GM19467 (cell line): ENCODE results near the gene SNAP47.
A peak's percentile ranks its signal among the peaks of the same experiment; 100 is the strongest.
"Not testable (repeated sequence)": the region's sequence is repeated elsewhere in the genome, so short reads cannot be mapped to it uniquely, and the experiment has no call there.

ENCODE experiments used
- ATAC-seq: cut with Tn5 transposase; IDR thresholded peaks from one replicate; pipeline ENCODE4 v1.9.1; 2021; ENCODE audit warnings: mild to moderate bottlenecking, moderate library complexity; ENCODE audit not compliant: unreplicated experiment

SNAP47 gene, protein sequence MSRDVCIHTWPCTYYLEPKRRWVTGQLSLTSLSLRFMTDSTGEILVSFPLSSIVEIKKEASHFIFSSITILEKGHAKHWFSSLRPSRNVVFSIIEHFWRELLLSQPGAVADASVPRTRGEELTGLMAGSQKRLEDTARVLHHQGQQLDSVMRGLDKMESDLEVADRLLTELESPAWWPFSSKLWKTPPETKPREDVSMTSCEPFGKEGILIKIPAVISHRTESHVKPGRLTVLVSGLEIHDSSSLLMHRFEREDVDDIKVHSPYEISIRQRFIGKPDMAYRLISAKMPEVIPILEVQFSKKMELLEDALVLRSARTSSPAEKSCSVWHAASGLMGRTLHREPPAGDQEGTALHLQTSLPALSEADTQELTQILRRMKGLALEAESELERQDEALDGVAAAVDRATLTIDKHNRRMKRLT

DNA sequence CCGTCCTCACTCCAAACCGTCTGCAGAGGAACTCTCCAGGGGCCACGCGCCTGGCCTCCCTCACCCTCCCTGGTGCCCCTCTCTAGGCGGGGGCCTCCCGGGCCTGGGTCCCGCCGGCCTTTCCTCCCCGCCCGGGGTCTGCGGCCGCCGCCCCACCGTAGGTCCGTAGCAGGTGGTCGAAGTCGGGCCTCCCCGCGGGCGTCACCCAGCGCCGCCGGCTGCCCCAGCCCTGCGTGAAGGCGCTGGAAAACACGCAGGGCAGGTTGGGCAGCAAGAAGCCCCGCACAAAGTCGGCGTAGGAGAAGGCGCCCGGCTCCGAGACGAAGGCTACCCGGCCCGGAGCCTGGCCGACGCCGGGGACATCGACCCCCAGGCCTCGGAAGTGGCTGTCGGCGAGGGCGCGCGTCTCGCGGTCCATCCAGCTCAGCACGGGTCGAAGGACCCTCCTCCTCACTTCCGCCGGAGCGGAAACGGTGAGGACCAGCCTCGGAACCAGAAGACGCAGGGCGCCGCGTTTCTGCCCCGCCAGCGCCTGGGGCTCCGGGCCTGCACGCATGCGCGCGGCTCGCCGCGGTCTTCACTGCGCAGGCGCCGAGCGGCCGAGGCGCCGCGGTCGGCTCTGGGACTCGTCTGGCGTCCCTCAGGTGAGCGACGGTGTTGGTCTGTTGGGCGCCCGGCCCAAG lies at the start of gene SNAP47, which contains the start of gene JMJD4:
Gene SNAP47 (plus strand): TSS at position 580 of the 683 bp plus-strand sequence. CDS start 12,302 bp downstream, outside the sequence.
Gene JMJD4 (minus strand): TSS at position 447 of the 683 bp plus-strand sequence. CDS start 29 bp downstream, at position 418.
- peak; percentile 92 for ATAC-seq

DNA sequence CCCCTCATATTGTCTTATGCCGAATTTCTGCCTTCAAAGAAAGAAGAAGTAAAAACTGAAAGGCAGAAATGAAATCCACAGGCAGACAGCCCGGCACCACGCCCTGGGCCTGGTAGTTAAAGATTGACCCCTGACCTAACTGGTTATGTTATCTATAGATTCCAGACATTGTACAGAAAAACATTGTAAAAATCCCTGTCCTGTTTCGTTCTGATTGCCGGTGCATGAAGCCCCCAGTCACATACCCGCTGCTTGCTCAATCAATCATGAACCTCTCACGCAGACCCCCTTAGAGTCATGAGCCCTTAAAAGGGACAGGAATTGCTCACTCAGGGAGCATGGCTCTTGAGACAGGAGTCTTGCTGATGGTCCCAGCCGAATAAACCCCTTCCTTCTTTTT lies 49.4 kb upstream of the SNAP47 start:
- ATAC-seq = no peak

DNA sequence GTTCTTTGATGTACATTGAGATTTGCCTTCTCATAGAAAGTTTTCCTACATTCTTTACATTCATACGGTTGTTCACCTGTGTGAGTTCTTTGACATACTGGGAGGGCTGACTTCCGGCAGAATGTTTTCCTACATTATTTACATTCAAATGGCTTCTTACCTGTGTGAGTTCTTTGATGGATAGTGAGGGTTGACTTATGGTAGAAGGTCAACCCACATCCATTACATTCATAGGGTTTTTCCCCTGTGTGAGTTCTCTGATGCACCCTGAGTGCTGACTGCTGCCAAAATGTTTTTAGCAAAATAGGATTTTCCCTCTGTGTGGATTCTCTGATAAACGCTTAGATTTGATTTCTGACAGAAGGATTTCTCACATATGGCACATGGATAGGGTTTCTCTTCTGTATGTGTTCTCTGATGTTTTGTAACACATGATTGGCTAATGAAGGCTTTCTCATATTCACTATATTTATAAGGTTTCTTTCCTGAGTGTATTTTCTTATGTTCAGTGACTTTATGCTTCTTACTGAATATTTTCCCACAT lies 37.8 kb upstream of the SNAP47 start:
- ATAC-seq = no peak

DNA sequence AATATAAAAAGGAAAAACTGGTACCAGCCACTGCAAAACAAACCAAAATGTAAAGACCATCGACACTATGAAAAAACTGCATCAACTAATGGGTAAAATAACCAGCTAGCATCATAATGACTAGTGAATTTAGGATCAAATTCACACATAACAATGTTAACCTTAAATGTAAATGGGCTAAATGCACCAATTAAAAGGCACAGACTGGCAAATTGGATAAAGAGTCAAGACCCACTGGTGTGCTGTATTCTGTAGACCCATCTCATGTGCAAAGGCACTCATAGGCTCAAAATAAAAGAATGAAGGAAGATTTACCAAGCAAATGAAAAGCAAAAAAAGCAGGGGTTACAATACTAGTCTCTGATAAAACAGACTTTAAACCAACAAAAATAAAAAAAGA lies 33.6 kb upstream of the SNAP47 start:
- ATAC-seq = not testable (repeated sequence)

DNA sequence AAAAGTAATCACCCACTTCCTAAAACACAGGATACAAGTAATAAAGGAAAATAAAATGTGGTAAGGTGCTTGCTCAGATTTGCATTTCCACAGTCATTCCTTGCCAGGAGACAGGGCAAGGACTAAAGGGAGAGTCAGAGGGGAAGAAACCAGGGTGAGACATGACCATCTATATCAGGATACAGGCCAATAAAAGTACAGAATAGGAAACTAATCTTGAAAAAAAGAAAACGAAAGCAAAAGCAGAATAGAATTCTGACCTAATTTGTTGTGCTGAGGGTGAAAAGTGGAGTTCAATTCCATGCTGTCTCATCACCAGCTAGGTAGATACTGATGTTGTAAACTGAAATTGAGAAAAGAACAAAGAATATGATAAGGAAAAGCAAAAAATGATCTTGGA lies 27.4 kb upstream of the SNAP47 start:
- ATAC-seq = no peak

DNA sequence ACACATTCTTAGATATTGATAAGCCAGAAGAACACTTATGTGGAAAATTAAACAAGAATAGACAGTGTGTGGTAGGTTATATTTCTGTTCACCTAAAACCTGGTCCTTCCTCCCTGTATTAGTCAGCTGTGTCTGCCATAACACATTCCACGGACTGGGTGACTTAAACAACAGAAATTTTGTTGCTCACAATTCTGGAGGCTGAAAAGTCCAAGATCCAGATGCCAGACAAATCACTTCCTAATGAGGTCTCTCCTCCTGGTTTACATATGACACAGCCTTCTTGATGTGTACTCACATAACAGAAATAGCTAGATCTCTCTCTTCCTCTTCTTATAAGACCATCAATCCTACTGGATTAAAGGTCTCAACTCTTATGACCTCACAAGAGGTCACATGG lies 25.8 kb upstream of the SNAP47 start:
- no peak for ATAC-seq

DNA sequence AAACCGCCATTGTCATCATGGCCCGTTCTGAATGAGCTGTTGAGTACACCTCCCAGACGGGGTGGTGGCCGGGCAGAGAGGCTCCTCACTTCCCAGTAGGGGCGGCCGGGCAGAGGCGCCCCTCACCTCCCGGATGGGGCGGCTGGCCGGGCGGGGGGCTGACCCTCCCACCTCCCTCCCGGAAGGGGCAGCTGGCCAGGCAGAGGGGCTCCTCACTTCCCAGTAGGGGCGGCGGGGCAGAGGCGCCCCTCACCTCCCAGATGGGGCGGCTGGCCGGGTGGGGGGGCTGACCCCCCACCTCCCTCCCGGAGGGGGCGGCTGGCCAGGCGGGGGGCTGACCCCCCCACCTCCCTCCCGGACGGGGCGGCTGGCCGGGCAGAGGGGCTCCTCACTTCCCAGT lies 24.8 kb upstream of the SNAP47 start:
- ATAC-seq = not testable (repeated sequence)

DNA sequence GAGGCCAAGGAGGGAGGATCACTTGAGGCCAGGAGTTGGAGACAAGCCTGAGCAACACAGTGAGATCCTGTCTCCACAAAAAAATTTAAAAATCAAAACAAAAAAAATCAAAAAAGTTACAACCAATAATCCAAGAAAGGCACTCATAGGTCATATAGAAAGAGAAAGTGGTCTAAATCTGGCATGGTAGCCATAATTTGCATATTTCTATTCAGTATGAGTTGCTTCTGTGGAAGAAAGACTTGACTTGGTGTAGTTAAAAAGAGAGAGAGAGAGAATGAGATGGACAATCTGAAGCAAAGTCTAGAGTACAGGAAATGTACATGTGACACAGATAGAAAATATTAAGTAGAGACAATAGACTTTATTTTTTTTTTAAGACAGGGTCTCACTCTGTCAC lies 22.6 kb upstream of the SNAP47 start:
- no peak for ATAC-seq

DNA sequence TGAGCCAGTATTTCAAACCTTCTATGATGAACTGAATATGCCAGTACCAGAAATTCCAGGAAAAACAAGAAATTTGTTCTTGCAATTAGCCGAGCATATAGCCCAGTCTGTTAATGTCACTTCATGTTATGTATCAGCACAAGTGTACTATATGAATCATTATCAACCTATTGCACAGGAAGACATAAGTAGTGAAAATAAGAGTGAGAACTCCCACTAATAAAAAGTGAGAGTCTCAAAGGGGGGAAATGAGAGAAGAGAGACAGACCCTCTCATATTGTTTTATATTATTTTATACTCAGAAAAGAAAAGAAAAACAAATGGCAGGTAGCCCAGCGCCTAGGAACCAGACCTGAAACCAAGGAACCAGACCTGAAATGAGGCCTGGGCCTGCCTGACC lies 16.3 kb upstream of the SNAP47 start:
- ATAC-seq = no peak

DNA sequence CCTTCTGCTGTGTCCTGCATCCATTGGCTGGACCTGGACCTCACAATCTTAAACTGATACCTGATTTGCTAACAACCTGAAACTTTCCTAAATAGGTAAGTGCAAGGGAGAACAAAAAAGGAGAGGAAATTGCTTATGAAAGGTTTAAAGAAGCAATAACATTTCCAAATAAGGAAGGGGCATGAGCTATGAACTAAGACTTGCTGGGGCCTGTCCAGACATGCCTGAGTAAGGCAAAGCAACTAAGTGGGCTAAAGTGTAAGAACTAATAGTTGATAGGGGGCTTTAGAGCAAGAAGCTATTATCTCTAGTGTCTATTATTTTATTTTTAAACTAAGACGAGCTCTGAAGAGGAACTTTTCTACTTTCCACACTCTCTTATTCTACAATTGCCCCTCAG lies 11.8 kb upstream of the SNAP47 start:
- ATAC-seq = no peak

DNA sequence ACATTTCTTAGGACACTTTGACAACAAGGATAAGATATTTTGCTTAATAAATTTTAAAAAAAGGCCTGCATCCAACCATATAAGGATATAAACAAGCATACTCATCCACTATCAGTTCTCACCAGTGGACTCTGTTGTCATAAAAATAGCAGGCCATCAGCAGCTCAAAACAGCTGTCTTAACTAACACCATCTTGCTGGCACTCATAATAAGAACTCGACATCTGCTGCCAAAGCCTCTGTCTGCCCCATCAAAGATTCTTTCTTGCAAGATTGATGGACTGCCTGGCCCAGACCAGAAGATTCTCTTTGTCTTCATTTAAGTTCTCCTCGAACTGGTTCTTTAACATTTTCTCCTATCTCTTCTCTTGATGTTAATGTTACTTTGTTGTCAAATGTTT lies 10.2 kb upstream of the SNAP47 start:
- ATAC-seq = no peak

DNA sequence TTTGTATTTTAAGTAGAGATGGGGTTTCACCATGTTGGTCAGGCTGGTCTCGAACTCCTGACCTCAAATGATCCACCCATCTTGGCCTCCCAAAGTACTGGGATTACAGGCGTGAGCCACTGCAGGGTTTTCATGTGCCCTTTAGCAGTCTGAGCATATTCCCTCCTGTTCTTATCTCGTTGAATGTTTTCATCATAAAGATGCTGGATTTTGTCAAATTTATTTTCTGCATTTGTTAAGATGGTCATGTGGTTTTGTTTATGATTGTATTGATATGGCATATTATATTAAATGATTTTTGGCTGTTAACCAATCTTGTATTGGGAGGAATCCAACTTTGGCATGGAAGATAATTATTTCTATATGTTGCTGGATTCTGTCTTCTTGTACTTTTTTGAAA lies 8.9 kb upstream of the SNAP47 start:
- no peak for ATAC-seq

DNA sequence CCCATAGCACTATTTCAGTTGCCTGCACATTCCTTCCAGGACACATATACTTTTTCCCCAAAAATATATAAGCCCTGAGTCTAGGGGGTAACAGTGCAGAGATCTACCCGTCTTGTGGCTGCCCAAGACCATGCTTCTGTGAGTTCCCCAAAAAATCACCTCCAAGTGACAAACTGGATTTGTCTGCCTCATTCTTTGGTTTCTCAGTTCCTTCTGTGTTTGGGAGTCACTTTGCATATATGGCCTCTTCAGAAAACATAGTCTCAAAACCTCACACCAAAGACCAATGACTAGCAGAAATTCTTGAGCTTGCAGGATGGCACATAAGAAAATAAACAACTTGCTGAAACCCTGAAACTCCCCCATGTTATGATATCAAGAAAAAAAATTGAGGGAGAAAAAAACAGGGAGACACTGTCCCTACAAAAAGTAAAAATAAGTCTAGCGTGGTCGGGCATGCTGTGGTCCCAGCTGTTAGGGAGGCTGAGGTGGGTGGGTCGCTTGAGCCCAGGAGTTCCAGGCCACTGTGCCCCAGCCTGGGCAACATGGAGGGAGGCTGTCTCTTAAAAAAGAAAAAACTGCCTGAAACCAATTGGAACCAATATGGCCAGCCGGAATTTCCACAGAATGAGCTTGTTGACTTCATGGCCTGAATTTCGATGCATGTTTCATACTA lies 8.2 kb upstream of the SNAP47 start:
- no peak for ATAC-seq

DNA sequence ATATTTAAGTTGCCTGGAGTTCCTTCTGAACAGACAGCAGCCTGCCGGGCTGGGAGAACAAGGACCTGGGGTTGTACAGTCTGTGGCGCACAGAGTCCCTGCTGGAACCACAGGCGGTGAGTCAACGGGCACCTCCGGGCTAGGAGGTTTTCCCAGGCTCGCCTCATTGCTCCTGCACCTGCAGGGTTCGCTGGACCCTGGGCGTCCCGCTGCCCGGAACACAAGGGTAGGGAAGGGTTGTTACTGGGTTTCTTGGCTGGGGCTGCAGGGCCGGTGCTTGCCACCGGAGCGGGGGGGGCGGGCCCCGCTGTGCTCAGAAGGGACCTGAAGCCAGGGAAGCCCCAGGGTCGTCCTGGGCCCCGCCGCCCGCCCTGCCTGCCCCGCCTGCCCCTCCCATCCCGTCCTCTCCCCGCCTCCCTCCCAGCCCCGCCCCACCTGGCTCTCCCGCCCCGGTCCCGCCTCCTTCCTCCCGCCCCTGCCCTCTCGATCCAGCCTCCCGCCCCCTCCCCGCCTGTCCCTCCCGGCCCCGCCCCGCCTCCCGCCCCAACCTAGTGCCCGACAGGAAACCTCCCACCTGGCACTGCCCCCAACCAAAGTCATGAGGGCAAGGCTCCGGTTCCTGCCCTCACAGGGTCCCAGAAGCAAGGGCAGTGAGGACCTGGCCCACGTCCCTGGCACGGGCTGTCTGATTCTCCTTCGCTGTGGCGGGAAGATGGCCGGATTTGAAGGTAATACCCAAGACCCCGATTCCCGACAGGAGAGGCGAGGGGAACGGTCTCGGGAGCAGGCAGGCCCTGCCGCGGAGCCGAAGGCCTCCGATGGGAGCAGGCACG lies 7.0 kb upstream of the SNAP47 start:
- ATAC-seq = no peak

DNA sequence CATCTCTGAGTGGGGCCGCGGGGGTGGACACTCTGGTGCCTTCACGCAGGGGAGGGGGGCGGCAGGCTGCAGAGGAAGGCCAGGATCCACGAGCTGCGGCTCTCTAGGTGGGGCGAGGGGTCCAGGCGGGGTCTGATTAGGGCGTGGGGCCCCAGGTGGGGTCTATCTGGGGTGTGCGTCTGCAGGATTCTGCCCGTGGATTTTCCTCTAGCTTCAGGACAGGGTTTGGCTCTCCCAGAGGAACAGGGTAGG lies 6.4 kb upstream of the SNAP47 start:
- ATAC-seq = no peak

DNA sequence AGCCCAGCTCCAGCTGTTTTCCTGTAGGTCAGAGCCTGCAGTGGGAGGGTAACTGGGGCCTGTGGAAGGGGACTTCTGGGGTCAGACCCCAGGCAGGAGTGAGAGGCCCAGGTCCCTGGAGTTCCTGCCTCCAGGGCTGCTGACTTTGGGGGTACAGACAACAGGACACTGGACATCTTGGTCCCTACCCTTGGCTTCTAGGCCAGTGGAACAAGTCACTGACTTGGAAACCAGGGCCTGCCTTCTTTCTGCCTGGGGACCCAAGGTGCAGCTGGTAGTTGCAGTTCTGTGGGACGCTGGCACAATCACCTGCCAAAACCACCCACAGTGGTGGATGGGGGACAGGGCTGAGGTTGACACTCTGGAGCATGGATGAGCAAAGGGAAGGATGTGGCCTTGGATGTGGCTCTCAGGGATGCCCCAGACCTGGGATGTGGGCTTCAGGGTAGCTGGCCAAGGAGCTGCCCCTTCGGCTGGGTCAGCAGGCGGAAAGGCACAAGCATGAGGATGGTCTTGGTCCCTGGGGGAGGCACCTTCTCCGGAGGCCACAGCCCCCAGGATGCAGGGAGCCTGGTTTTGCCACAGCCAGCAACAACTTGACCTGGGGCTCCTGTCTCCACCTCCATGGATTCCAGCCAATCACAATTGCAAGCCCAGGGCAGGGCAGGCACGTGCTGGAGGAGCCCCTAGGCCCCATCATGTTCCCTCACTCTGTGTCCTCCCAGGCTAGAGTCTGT lies 5.9 kb upstream of the SNAP47 start:
- no peak for ATAC-seq

DNA sequence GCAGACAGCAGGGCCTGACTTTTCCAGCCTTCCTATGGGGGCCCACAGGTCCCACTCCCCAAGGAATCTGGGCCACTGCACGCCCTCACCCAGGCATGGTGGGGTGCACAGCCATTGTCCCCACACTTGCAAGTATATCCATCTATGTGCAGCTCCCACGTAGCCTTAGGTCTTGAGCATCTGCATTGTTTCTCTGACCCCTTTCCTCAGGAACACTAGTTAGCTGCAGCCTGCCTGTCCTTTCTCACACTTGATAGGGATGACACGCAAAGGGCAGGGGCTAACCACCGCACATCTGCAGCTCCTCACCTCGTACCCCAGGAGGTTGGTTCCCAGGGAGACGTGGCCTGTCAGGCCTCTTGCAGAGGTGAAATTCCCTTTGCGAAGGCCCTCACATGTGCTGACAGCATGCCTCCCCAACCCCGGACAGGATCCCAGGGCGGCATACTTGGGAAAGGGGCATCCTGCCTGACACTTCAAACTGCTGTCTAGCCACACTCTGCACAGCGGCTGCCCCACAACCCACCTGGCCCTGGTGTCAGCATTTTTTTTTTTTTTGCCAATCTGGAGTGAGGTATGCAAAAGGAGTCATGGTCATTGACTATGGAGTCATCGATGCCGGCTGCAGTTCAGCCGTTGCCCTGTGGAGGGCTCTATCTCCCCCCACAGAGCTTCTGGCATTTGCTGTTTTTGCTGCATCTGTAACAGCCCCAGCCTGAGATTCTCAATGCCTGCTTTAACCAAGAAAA lies 5.2 kb upstream of the SNAP47 start:
- no peak for ATAC-seq

DNA sequence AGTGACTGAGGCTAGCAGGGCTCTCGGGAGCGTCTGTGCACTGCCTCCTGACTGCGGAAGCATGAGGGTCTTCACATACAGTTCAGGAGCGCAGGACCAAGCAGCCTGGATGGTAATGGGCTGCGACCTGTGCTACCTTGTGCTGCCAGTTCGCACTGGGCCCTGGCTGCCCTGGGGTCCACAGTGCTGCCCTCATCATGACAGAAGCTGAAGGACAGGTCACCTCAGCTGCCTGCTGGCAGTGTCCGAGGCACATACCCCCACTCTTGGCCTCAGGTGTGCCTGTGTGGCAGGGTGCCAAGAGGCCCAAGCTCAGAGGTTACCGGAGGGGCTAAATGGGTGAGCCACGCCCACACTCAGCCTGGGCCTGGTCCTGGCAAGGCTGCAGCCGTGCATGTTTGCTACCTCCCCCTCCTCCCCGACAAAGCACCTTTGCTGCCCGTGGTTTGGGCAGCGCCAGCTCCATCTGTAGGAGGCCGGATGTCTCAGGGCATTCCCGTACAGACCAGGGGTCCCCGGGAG lies 4.5 kb upstream of the SNAP47 start:
- no peak for ATAC-seq

DNA sequence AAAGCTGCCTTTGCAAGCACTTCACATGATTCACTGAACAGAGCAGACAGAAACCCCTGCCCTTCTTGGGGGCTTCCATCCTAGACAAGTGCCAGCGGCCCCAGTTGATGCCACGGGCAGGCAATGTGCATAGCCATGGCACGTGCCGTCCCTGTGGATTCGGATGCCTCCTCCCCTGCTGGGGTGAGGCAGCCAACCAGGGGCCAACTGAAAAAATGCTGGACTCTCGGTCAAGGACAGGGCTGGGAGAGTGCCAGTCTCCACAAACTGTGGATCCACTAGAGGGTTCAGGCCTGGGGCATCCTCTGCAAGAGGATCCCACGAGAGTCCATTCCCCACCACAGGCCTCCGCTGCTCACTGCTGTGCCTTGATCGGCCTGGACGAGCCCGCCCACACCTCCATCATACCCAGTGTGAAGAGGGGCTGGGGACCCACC lies 4.0 kb upstream of the SNAP47 start:
- no peak for ATAC-seq
